ENCODE results near the gene GREB1. TPM values are rescaled to one million over a fixed set of nuclear protein-coding genes. Genes with fewer than 3 reads are reported as not detected.

The GREB1 gene
- total and polyA plus RNA-seq, 2 of the 13 experiments (the other 11 are each of a cell fraction or from before 2014, with no cell fraction given), result 31.3 to 61.2 TPM

GRCh38 chr2:11657195-11657594 is 123.3 kb downstream of the GREB1 start:
- Histone ChIP-seq H3K27me3 (ENCODE audit: control insufficient read depth in 1 of 2, insufficient read depth in 2 of 2, low read length in 2 of 2) (peaks cover 7 to 64% of the 10 kb centered on the region in 2 experiments; a peak in 4 of 5 replicates), H2AFZ (ENCODE audit: low read length) (no peak overlapping the region), H3K9me3 (ENCODE audit: low read length) (no peaks in the 10 kb centered on the region), H3K9ac (ENCODE audit: insufficient read depth, low read depth, low read length) (no peak overlapping the region), H3K4me2 (ENCODE audit: low read depth, low read length) (no peak overlapping the region), H4K20me1 (ENCODE audit: insufficient read depth, low read length) (no peaks in the 10 kb centered on the region), H3K27ac (ENCODE audit: extremely low read length, insufficient read depth, low read length) (no peak overlapping the region), H3K4me3 (replicated peaks in 1 of 3; ENCODE audit: insufficient read depth in 1 of 3, low read depth in 2 of 3, low read length in 3 of 3) (no peak overlapping the region), H3K36me3 (replicated peaks in 1 of 2; ENCODE audit: control insufficient read depth in 1 of 2, insufficient read depth in 2 of 2, low read length in 2 of 2) (no peaks in the 10 kb centered on the region), H3K79me2 (ENCODE audit: insufficient read depth, low read length) (no peaks in the 10 kb centered on the region), H3K4me1 (ENCODE audit: insufficient read depth, low read length) (peaks cover 19% of the 10 kb centered on the region)
- WGBS (ENCODE audit: low lambda C conversion rate), result 54% methylated on average over 11 of the region's 11 CpGs
- in situ Hi-C loops (cut with HindIII; ENCODE audit: extremely low pct_ligation_motif_present, low pct_unique_long_range_greater_than_20kb), result no loop called here
- ATAC-seq (peak; percentile 15), FAIRE-seq (no peak), DNase-seq (ENCODE audit: low spot score) (no peak)
- 0 out of 2 replicates have a peak, but pooled peaks have one; percentile 4 for TF ChIP-seq ZNF687 (CRISPR knock-in tag; IDR thresholded peaks at IDR 0.05)
- TF ChIP-seq CREB1 (IDR thresholded peaks at IDR 0.05), result peak; percentile 49; the same call in 1 of the 2 replicates
- TF ChIP-seq CREB1 (CRISPR knock-in tag; IDR thresholded peaks at IDR 0.05), result no peak
- no peak for TF ChIP-seq ZNF142 (CRISPR knock-in tag; IDR thresholded peaks at IDR 0.05)
- TF ChIP-seq MTF2 (CRISPR knock-in tag; IDR thresholded peaks at IDR 0.05; ENCODE audit: borderline replicate concordance), result no peak
- peak; percentile 93 for TF ChIP-seq MNT (IDR thresholded peaks at IDR 0.05)
- no peak for TF ChIP-seq TBX2 (CRISPR knock-in tag; IDR thresholded peaks at IDR 0.05; ENCODE audit: borderline replicate concordance)
- BruUV-seq (replicated peaks), result no TSS peak
- ChIA-PET POLR2A (no interaction called here), CTCF (ENCODE audit: low intra/inter-chr PET ratio, low total read pairs) (no interaction called here)
- intact Hi-C loops (cut with micrococcal nuclease; ENCODE audit: unreplicated experiment), result no loop called here

All from HepG2 (cell line).